ENCODE data around the gene ST8SIA6. TPM values are rescaled to one million over a fixed set of nuclear protein-coding genes. Genes with fewer than 3 reads are reported as not detected.

Gene ST8SIA6
- total and polyA plus RNA-seq, 9 of the 15 experiments (the other 6 are each of a cell fraction or from before 2014, with no cell fraction given), result 0.69 to 6.7 (median 5.0) TPM

- TF ChIP-seq, protein P1, sequence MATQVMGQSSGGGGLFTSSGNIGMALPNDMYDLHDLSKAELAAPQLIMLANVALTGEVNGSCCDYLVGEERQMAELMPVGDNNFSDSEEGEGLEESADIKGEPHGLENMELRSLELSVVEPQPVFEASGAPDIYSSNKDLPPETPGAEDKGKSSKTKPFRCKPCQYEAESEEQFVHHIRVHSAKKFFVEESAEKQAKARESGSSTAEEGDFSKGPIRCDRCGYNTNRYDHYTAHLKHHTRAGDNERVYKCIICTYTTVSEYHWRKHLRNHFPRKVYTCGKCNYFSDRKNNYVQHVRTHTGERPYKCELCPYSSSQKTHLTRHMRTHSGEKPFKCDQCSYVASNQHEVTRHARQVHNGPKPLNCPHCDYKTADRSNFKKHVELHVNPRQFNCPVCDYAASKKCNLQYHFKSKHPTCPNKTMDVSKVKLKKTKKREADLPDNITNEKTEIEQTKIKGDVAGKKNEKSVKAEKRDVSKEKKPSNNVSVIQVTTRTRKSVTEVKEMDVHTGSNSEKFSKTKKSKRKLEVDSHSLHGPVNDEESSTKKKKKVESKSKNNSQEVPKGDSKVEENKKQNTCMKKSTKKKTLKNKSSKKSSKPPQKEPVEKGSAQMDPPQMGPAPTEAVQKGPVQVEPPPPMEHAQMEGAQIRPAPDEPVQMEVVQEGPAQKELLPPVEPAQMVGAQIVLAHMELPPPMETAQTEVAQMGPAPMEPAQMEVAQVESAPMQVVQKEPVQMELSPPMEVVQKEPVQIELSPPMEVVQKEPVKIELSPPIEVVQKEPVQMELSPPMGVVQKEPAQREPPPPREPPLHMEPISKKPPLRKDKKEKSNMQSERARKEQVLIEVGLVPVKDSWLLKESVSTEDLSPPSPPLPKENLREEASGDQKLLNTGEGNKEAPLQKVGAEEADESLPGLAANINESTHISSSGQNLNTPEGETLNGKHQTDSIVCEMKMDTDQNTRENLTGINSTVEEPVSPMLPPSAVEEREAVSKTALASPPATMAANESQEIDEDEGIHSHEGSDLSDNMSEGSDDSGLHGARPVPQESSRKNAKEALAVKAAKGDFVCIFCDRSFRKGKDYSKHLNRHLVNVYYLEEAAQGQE (IDR thresholded peaks at IDR 0.05; ENCODE audit: borderline replicate concordance), result peak; percentile 88; the same call in 1 of the 2 replicates
- TF ChIP-seq, protein P1 (CRISPR knock-in tag; IDR thresholded peaks at IDR 0.05; ENCODE audit: low read depth), result no peak
- TF ChIP-seq, protein P2, sequence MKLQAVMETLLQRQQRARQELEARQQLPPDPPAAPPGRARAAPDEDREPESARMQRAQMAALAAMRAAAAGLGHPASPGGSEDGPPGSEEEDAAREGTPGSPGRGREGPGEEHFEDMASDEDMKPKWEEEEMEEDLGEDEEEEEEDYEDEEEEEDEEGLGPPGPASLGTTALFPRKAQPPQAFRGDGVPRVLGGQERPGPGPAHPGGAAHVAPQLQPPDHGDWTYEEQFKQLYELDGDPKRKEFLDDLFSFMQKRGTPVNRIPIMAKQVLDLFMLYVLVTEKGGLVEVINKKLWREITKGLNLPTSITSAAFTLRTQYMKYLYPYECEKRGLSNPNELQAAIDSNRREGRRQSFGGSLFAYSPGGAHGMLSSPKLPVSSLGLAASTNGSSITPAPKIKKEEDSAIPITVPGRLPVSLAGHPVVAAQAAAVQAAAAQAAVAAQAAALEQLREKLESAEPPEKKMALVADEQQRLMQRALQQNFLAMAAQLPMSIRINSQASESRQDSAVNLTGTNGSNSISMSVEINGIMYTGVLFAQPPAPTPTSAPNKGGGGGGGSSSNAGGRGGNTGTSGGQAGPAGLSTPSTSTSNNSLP (IDR thresholded peaks at IDR 0.05; ENCODE audit: borderline replicate concordance, low read depth, low read length), result peak; percentile 73; the same call in 1 of the 2 replicates
- TF ChIP-seq, protein P3, sequence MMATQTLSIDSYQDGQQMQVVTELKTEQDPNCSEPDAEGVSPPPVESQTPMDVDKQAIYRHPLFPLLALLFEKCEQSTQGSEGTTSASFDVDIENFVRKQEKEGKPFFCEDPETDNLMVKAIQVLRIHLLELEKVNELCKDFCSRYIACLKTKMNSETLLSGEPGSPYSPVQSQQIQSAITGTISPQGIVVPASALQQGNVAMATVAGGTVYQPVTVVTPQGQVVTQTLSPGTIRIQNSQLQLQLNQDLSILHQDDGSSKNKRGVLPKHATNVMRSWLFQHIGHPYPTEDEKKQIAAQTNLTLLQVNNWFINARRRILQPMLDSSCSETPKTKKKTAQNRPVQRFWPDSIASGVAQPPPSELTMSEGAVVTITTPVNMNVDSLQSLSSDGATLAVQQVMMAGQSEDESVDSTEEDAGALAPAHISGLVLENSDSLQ (IDR thresholded peaks at IDR 0.05), result 0 out of 2 replicates have a peak, but pooled peaks have one; percentile 28
- peak; percentile 71 for TF ChIP-seq SMC3 (conservative IDR thresholded peaks at IDR 0.05; ENCODE audit: insufficient read depth, low read depth, low read length)
- no peak for TF ChIP-seq NUFIP1 (IDR thresholded peaks at IDR 0.05; ENCODE audit: partially characterized antibody)
- TF ChIP-seq RAD21 (CRISPR knock-in tag; conservative IDR thresholded peaks at IDR 0.05 in 1 of 2, IDR thresholded peaks at IDR 0.05 in 1 of 2), result peak; percentile 77 to 95
- peak; percentile 39; the same call in 1 of the 2 replicates for TF ChIP-seq ARID2 (IDR thresholded peaks at IDR 0.05)
- peak; percentile 48; the same call in 1 of the 2 replicates for TF ChIP-seq FOSL1 (tag; conservative IDR thresholded peaks at IDR 0.05)
- TF ChIP-seq POLR2G (IDR thresholded peaks at IDR 0.05; ENCODE audit: low read depth, low read length), result no peak
- no peak for TF ChIP-seq BACH1 (tag; IDR thresholded peaks at IDR 0.05)
- TF ChIP-seq ZNF395 (CRISPR knock-in tag; IDR thresholded peaks at IDR 0.05), result no peak
- 0 out of 2 replicates have a peak, but pooled peaks have one; percentile 4 for TF ChIP-seq SMARCA4 (IDR thresholded peaks at IDR 0.05)
- TF ChIP-seq NR2C1 (IDR thresholded peaks at IDR 0.05), result no peak
- TF ChIP-seq NR2C1 (tag; IDR thresholded peaks at IDR 0.05), result no peak
Measured at GRCh38 chr10:17290226-17290625, 164.2 kb downstream of the ST8SIA6 start (continued).

Measured in K562 (cell line).